HCT116 (cell line): ENCODE results near the gene PCP2. TPM values are rescaled to one million over a fixed set of nuclear protein-coding genes. Genes with fewer than 3 reads are reported as not detected.

Source experiments
- ATAC-seq: fragments of 200-7000 bp; cut with Tn5 transposase; 2 replicates; pipeline ENCODE4 v1.9.1; 2020; ENCODE audit warnings: mild to moderate bottlenecking, moderate library complexity
- BruUV-seq: library from RNA; stranded (reverse); fragments of 400-500 nt; replicated peaks from 2 replicates; lab custom pipeline; 2021; lab: Mats Ljungman, UMichigan
- CTCF ChIA-PET: fragments of 300-600 bp; sonication (Branson Sonifier 250); formaldehyde crosslinking; loops from one replicate; lab custom pipeline; 2021; ENCODE audit warnings: antibody characterized with exemption; lab: Charles Lee
- POLR2A ChIA-PET: fragments of 300-600, 350-600 bp; sonication (Branson Sonifier 250); formaldehyde crosslinking; loops from one replicate; lab custom pipeline; 2021; ENCODE audit warnings: antibody characterized with exemption; lab: Charles Lee
- RAD21 ChIA-PET, 2 experiments: fragments of 300-600 bp; sonication (Branson Sonifier 250); formaldehyde crosslinking; loops; one replicate each; lab custom pipeline; 2023; ENCODE audit warnings: low total read pairs in 2 of 2; ENCODE audit not compliant: uncharacterized antibody in 2 of 2, unreplicated experiment in 2 of 2, low non-redundant PET in 1 of 2; lab: Charles Lee
- DNase-seq: peaks from one replicate; pipeline ENCODE4 v3.0.0-alpha.2; 2010; ENCODE audit warnings: low read depth, low spot score
- H2AFZ ChIP-seq: fragments of 200-600 bp; shearing (Covaris generic), sonication (generic); 2 replicates; pipeline ENCODE4 v1.6.1; 2017; ENCODE audit warnings: low read depth, mixed run types, mixed read lengths, antibody characterized with exemption, low read length; ENCODE audit not compliant: poor library complexity, severe bottlenecking
- H3K27ac ChIP-seq: 2 replicates; pipeline ENCODE4 v1.5.1; 2012; ENCODE audit warnings: low read depth, low read length
- H3K27me3 ChIP-seq: fragments of 200-600 bp; sonication (generic); 2 replicates; pipeline ENCODE4 v1.6.1; 2016; ENCODE audit warnings: mixed run types, low read length, mixed read lengths; ENCODE audit not compliant: insufficient read depth
- H3K36me3 ChIP-seq, 2 experiments: fragments of 200-500 bp in 1 of 2; fragments of 200-600 bp in 1 of 2; sonication (Bioruptor generic) in 1 of 2; sonication (generic) in 1 of 2; 2 replicates each; pipeline versions ENCODE4 v1.5.1 to v1.6.1; 2014 to 2016; ENCODE audit warnings: low read length in 2 of 2, inconsistent platforms in 1 of 2, mixed read lengths in 1 of 2, mixed run types in 1 of 2; ENCODE audit not compliant: insufficient read depth in 2 of 2, control insufficient read depth in 1 of 2
- H3K4me1 ChIP-seq, 2 experiments: fragments of 200-600 bp in 1 of 2; sonication (generic) in 1 of 2; 2 replicates each; pipeline versions ENCODE4 v1.5.1 to v1.6.1; 2012 to 2017; ENCODE audit warnings: low read length in 2 of 2, inconsistent platforms in 1 of 2, mild to moderate bottlenecking in 1 of 2, mixed read lengths in 1 of 2, mixed run types in 1 of 2, moderate library complexity in 1 of 2; ENCODE audit not compliant: insufficient read depth in 2 of 2, control insufficient read depth in 1 of 2
- H3K4me2 ChIP-seq: fragments of 200-600 bp; sonication (generic); 2 replicates; pipeline ENCODE4 v1.6.1; 2017; ENCODE audit warnings: mixed run types, low read length, mixed read lengths
- H3K4me3 ChIP-seq, 2 experiments: fragments of 200-600 bp in 1 of 2; sonication (generic) in 1 of 2; replicated peaks in 1 of 2; 2 replicates each; pipeline ENCODE4 v1.5.1; 2011 to 2016; ENCODE audit warnings: low read length in 2 of 2, control low read depth in 1 of 2, low read depth in 1 of 2, mild to moderate bottlenecking in 1 of 2, mixed read lengths in 1 of 2, mixed run types in 1 of 2
- H3K79me2 ChIP-seq: fragments of 200-600 bp; sonication (generic); 2 replicates; pipeline ENCODE4 v1.6.1; 2017; ENCODE audit warnings: mild to moderate bottlenecking, mixed run types, low read length, moderate library complexity, mixed read lengths; ENCODE audit not compliant: insufficient read depth
- H3K9ac ChIP-seq: fragments of 200-600 bp; sonication (generic); 2 replicates; pipeline ENCODE4 v1.6.1; 2016; ENCODE audit warnings: low read length, mixed read lengths
- H3K9me2 ChIP-seq: fragments of 200-600 bp; sonication (generic), shearing (Covaris generic); 2 replicates; pipeline ENCODE4 v1.6.1; 2017; ENCODE audit warnings: mixed run types, mild to moderate bottlenecking, moderate library complexity; ENCODE audit not compliant: insufficient read depth
- H3K9me3 ChIP-seq, 2 experiments: fragments of 200-500 bp in 1 of 2; fragments of 200-600 bp in 1 of 2; sonication (Bioruptor generic) in 1 of 2; sonication (generic) in 1 of 2; 2 replicates each; pipeline ENCODE4 v1.6.1; 2014 to 2017; ENCODE audit warnings: low read length in 2 of 2, mixed read lengths in 2 of 2, inconsistent platforms in 1 of 2, low read depth in 1 of 2, mild to moderate bottlenecking in 1 of 2, mixed run types in 1 of 2, moderate library complexity in 1 of 2; ENCODE audit not compliant: control insufficient read depth in 1 of 2, insufficient read depth in 1 of 2
- H4K20me1 ChIP-seq: fragments of 200-600 bp; sonication (generic), shearing (Covaris generic); 2 replicates; pipeline ENCODE4 v1.6.1; 2017; ENCODE audit warnings: mixed run types, mild to moderate bottlenecking, moderate library complexity; ENCODE audit not compliant: insufficient read depth
- ATF3 ChIP-seq: IDR thresholded peaks from 2 replicates; pipeline ENCODE4 v1.6.1; 2012
- CEBPB ChIP-seq: IDR thresholded peaks from 2 replicates; pipeline ENCODE4 v1.6.1; 2012; ENCODE audit warnings: low read depth
- EGR1 ChIP-seq: IDR thresholded peaks from 2 replicates; pipeline ENCODE4 v1.6.1; 2012; ENCODE audit warnings: low read depth
- ELF1 ChIP-seq: IDR thresholded peaks from 2 replicates; pipeline ENCODE4 v1.6.1; 2012; ENCODE audit warnings: low read depth, borderline replicate concordance
- EZH2phosphoT487 ChIP-seq: fragments of 200-600 bp; IDR thresholded peaks from 2 replicates; pipeline ENCODE4 v1.6.1; 2018; ENCODE audit warnings: antibody characterized with exemption, borderline replicate concordance
- POLR2A ChIP-seq: IDR thresholded peaks from 2 replicates; pipeline ENCODE4 v1.7.0; 2011; ENCODE audit warnings: borderline replicate concordance; ENCODE audit not compliant: insufficient read depth, insufficient read length; ENCODE audit errors: extremely low read depth
- POLR2AphosphoS5 ChIP-seq: IDR thresholded peaks from 2 replicates; pipeline ENCODE4 v1.6.1; 2011; ENCODE audit warnings: mild to moderate bottlenecking, low read depth, low read length, moderate library complexity
- REST ChIP-seq: IDR thresholded peaks from 2 replicates; pipeline ENCODE4 v1.6.1; 2012; ENCODE audit warnings: low read depth
- ZBTB33 ChIP-seq: IDR thresholded peaks from 2 replicates; pipeline ENCODE4 v1.6.1; 2011; ENCODE audit warnings: mild to moderate bottlenecking, low read length, moderate library complexity; ENCODE audit not compliant: insufficient replicate concordance; ENCODE audit errors: extremely low read depth
- ZNF274 ChIP-seq: fragments of 200-500 bp; sonication (Bioruptor generic); IDR thresholded peaks from 2 replicates; pipeline ENCODE4 v1.6.1; 2014; ENCODE audit warnings: mild to moderate bottlenecking, low read depth, low read length, inconsistent platforms
- intact Hi-C: fragments of 100-400 bp; cut with micrococcal nuclease; formaldehyde crosslinking; loops from 2 replicates; pipeline ENCODE4 v1.10.0; 2022
- total RNA-seq: library from RNA; stranded (reverse); gene quantifications from one replicate; pipeline ENCODE4 v1.2.1, GENCODE V29; 2021; ENCODE audit not compliant: unreplicated experiment
- TF ChIP-seq, protein P1 (sequence below): IDR thresholded peaks from 2 replicates; pipeline ENCODE4 v1.6.1; 2012

The PCP2 gene
- total RNA-seq, 1 experiment from 2014 or later = 0.32 TPM

GRCh38 chr19:7662657-7663056 lies 29.1 kb upstream of the PCP2 start (continued):
- no peak for TF ChIP-seq EGR1
- no peak for TF ChIP-seq EZH2phosphoT487
- no peak for TF ChIP-seq CEBPB
- TF ChIP-seq, all 23 proteins: peak for 0

GRCh38 chr19:7661744-7662538 lies 28.4 kb upstream of the PCP2 start:
- no peak overlapping the region for H2AFZ ChIP-seq
- H3K9me3 ChIP-seq = no peaks in the 10 kb centered on the region
- no TSS peak for BruUV-seq
- H3K79me2 ChIP-seq = no peaks in the 10 kb centered on the region
- intact Hi-C loops = no loop called here
- CTCF ChIA-PET = interaction anchor here (1.2 to 1.3 kb wide), 2 partner anchors 10 to 19 kb away, joined by 3 to 4 read pairs; partner anchors contain the start of gene TRAPPC5
- H3K36me3 ChIP-seq = no peaks in the 10 kb centered on the region
- H3K4me1 ChIP-seq = no peaks in the 10 kb centered on the region
- H3K4me3 ChIP-seq = no peak overlapping the region
- no peak overlapping the region for H3K27ac ChIP-seq
- TF ChIP-seq ELF1 (no peak), POLR2AphosphoS5 (no peak)
- H3K4me2 ChIP-seq = no peak overlapping the region
- no peaks in the 10 kb centered on the region for H3K27me3 ChIP-seq
- no peak for DNase-seq
- no peaks in the 10 kb centered on the region for H3K9me2 ChIP-seq
- no peaks in the 10 kb centered on the region for H4K20me1 ChIP-seq
- no peak overlapping the region for H3K9ac ChIP-seq
- POLR2A ChIA-PET = no interaction called here
- RAD21 ChIA-PET = no interaction called here
- ATAC-seq = no peak

DNA sequence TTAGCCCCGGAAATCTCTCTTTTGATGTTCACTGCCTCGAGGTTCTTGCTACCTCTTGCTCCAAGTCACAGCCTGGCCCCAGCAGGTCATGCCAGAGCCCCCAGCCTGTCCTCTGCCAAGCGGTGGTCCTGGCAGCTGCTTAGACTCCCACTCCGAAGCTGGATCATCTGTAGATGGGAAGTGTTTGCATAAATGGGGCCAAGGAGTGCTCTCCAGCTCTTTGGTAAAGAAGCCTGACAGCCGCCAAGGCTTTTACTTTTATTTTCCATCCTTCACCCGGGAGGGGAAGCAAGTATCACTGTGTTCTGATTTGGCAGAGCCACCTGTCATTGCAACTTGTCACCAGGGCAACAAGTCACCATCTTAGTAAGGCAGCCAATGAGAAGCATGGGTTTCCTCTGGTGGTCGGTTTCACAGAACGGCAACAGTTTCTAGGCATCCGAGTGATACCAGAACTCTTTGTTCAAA lies 24.7 kb upstream of the PCP2 start:
- RAD21 ChIA-PET = no interaction called here
- no peaks in the 10 kb centered on the region for H3K27me3 ChIP-seq
- H3K4me2 ChIP-seq = no peak overlapping the region
- intact Hi-C loops = no loop called here
- POLR2A ChIA-PET = no interaction called here
- no peaks in the 10 kb centered on the region for H4K20me1 ChIP-seq
- H3K4me3 ChIP-seq = no peak overlapping the region
- no peaks in the 10 kb centered on the region for H3K9me3 ChIP-seq
- no peaks in the 10 kb centered on the region for H3K36me3 ChIP-seq
- no TSS peak for BruUV-seq
- H3K9ac ChIP-seq = no peak overlapping the region
- H2AFZ ChIP-seq = no peak overlapping the region
- no peaks in the 10 kb centered on the region for H3K9me2 ChIP-seq
- CTCF ChIA-PET = interaction anchor here (1.2 kb wide), 1 partner anchor 90 kb away, joined by 3 read pairs; no protein-coding TSS in a partner anchor
- no peak overlapping the region for H3K27ac ChIP-seq
- H3K4me1 ChIP-seq = no peaks in the 10 kb centered on the region
- DNase-seq = no peak
- H3K79me2 ChIP-seq = no peaks in the 10 kb centered on the region
- ATAC-seq = no peak
- TF ChIP-seq, protein P1, sequence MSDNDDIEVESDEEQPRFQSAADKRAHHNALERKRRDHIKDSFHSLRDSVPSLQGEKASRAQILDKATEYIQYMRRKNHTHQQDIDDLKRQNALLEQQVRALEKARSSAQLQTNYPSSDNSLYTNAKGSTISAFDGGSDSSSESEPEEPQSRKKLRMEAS = no peak
- TF ChIP-seq REST (no peak), ZNF274 (no peak), POLR2A (no peak), ZBTB33 (no peak), ATF3 (no peak)
